Coronary artery (tissue), 2 donors: ENCODE data around the gene CTSK.

ENCODE experiments used
- DNase-seq: peaks from one replicate; pipeline ENCODE4 v3.0.0-alpha.2; 2017; ENCODE audit warnings: low spot score
- H3K27ac ChIP-seq, 2 donors: fragments of 200-600 bp; sonication (generic); one replicate each; pipeline ENCODE4 v1.5.1; 2016 to 2019
- H3K4me3 ChIP-seq: fragments of 200-600 bp; sonication (generic); 2 replicates; pipeline ENCODE4 v1.5.1; 2016; ENCODE audit warnings: mild to moderate bottlenecking, moderate library complexity
- TF ChIP-seq, protein P1 (sequence below): fragments of 200-600 bp; sonication (generic); IDR thresholded peaks from one replicate; pipeline ENCODE4 v1.5.1; 2019; ENCODE audit warnings: antibody characterized with exemption

CTSK gene

DNA sequence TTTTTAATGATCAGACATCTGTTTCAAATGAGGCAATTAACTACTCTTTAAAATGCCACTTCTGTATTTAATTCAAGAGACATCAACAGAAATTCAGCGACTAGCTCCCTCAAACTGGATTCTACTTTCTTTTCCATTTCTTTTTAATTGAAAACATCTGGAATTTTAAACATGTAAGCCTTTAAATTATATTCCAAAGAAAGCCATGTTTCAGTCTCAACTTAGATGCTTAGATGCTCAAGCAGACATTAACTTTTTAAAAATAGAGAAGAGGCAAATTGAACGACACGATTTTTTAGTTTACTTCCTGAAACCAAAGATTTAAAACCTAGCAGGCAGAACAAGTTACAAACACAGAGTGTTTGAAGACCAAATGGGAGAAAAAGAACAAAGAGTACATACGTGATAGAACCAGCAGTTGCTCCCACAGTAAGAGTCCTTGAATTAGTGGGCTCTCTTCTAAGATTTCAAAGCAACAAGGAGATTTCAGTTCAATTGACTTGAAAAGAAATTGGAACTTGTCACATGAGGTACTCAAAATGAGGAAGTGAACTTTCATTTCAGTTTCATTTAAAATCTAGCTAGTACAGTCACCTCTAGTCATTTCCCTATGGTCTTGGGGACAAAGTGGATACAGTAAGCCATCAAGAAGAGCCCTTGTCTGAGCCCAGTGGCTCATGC lies 42.6 kb downstream of the CTSK start, which contains the start of gene CTSS:
Gene CTSS (minus strand): TSS at position 483 of the 681 bp plus-strand sequence. CDS start 1,015 bp downstream, outside the sequence.
- Histone ChIP-seq H3K4me3 (peak within 1 kb of the TSS; percentile 53), H3K27ac (peak within 1 kb of the TSS in 1 of 2 donors; percentile 43)
- TF ChIP-seq, protein P1, sequence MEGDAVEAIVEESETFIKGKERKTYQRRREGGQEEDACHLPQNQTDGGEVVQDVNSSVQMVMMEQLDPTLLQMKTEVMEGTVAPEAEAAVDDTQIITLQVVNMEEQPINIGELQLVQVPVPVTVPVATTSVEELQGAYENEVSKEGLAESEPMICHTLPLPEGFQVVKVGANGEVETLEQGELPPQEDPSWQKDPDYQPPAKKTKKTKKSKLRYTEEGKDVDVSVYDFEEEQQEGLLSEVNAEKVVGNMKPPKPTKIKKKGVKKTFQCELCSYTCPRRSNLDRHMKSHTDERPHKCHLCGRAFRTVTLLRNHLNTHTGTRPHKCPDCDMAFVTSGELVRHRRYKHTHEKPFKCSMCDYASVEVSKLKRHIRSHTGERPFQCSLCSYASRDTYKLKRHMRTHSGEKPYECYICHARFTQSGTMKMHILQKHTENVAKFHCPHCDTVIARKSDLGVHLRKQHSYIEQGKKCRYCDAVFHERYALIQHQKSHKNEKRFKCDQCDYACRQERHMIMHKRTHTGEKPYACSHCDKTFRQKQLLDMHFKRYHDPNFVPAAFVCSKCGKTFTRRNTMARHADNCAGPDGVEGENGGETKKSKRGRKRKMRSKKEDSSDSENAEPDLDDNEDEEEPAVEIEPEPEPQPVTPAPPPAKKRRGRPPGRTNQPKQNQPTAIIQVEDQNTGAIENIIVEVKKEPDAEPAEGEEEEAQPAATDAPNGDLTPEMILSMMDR = no peak
- DNase-seq = no peak

DNA sequence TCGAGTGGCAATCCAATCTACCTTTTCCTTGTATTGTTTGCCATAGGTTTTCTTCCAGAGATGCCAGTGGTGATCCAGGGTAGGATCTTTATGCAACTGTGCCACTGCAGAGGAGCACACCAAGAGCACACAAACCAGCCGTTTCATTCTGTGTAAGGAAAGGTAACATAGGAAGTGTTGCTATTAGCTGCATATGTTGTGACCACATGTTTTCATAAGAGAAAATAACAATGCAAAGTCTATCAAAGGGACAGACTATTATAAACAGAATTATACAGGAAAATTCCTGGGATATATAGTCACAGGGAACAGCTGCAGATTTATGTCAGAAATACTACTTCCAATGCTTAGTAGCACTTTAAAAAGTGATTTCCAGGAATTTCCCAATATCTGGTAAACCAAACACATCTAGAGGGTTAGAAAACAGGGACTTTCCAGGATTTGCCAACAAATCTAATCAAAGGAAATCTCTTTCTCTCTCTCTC lies 43.4 kb downstream of the CTSK start:
- H3K4me3 ChIP-seq = peak overlapping the region; percentile 53
- peak overlapping the region in 1 of 2 donors; percentile 32 for H3K27ac ChIP-seq
- DNase-seq = no peak
- TF ChIP-seq, protein P1 = no peak

DNA sequence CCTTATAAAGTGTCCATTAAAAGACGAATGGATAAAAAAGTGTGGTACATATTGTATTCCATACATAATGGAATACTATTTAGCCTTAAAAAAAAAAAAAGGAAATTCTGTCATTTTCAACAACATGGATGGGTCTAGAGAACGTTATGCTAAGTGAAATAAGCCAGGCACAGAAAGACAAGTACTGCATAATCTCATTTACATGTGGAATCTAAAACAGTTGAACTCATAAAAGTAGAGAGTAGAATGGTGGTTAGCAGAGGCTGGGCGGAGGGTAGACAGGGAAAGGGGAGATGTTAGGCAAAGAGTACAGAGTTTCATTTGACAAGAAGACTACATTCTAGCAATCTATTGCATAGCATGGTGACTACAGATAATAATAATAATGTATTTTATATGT lies 45.0 kb downstream of the CTSK start:
- no peak for DNase-seq
- TF ChIP-seq, protein P1 = no peak
- no peak overlapping the region for H3K4me3 ChIP-seq
- H3K27ac ChIP-seq = no peak overlapping the region

DNA sequence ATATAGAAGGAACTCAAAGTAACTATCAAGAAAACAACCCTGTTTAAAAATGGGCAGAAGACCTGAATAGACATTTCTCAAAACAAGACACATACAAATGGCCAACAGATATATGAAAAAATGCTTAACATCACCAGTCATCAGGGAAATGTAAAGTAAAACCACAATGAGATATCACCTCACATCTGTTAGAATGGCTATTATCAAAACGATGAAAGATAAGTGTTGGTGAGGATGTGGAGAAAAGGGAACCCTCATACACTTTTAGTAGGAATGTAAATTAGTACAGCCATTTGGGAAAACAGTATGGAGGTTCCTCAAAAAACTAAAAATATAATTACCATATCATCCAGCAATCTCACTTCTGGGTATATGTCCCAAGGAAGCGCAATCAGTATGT lies 45.5 kb downstream of the CTSK start:
- DNase-seq = no peak
- TF ChIP-seq, protein P1 = no peak
- no peak overlapping the region for H3K4me3 ChIP-seq

DNA sequence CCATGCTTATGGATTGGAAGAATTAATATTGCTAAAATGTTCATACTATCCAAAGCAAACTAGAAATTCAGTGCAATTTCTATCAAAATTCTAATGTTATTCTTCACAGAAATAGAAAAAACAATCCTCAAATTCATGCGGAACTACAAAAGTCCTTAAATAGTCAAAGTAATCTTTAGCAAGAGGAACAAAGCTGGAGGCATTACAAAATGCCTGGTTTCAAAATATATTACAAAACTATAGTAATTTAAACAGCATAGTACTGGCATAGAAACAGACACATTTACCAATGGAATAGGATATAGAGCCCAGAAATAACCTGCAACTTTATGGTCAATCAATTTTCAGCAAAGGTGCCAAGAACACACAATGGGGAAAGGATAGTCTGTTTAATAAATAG lies 46.3 kb downstream of the CTSK start:
- TF ChIP-seq, protein P1 = no peak
- DNase-seq = no peak
- H3K4me3 ChIP-seq = no peak overlapping the region
- H3K27ac ChIP-seq = no peak overlapping the region

More for the DNA sequence above, 45.5 kb downstream of the CTSK start:
- H3K27ac ChIP-seq = no peak overlapping the region

DNA sequence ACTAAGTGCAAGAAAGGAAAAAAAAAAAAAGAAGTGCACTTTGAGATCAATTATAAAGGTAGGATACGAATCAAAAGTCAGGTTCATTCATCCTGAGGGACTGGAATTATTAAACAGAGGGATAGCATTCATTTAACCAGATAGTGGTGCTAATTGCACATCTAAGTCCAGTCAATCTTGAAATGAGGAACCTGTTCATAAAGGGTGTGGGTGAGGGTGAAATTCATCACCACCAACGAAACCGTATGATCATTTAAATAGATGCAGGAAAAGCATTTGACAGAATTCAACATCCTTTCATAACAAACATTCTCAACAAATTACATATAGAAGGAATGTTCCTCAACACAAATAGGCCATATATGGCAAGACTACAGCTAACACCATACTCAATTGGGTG lies 48.0 kb downstream of the CTSK start:
- Histone ChIP-seq H3K27ac (no peak overlapping the region), H3K4me3 (no peak overlapping the region)
- no peak for DNase-seq
- TF ChIP-seq, protein P1 = no peak

DNA sequence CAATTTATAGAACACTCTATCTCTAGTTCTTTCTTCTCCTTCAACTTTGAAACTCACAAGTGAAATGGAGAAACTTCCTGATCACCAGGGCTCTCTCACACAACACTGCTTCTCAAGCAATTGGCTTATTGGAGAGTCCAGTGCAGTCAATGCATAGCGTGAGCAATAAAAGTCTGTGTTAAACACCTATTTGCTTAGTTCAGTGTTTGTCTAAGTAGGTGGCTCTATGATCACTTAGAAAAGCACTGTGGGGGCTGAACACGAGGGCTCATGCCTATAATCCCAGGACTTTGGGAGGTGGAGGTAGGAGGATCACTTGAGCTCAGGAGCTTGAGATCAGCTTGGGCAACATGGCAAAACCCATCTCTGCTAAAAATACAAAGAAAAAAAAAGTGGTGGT lies 54.6 kb downstream of the CTSK start:
- H3K4me3 ChIP-seq = no peak overlapping the region
- no peak for DNase-seq
- H3K27ac ChIP-seq = no peak overlapping the region
- TF ChIP-seq, protein P1 = no peak
